PC-3 (cell line): ENCODE measurements around the gene OSBPL1A.

Experiments
- EZH2 ChIP-seq: fragments of 300-600 bp; sonication (generic); IDR thresholded peaks from one replicate; pipeline ENCODE4 v1.6.1; 2017; ENCODE audit warnings: antibody characterized with exemption, mild to moderate bottlenecking, low read length; ENCODE audit not compliant: unreplicated experiment
- EZH2phosphoT487 ChIP-seq: fragments of 300-600 bp; sonication (generic); IDR thresholded peaks from 2 replicates; pipeline ENCODE4 v1.6.1; 2018; ENCODE audit warnings: mild to moderate bottlenecking, antibody characterized with exemption, low read length, borderline replicate concordance
- TF ChIP-seq, protein P1 (sequence below): fragments of 300-600 bp; sonication (generic); conservative IDR thresholded peaks from 2 replicates; pipeline ENCODE4 v1.5.1; 2017; ENCODE audit warnings: antibody characterized with exemption, low read depth, mild to moderate bottlenecking, low read length

DNA sequence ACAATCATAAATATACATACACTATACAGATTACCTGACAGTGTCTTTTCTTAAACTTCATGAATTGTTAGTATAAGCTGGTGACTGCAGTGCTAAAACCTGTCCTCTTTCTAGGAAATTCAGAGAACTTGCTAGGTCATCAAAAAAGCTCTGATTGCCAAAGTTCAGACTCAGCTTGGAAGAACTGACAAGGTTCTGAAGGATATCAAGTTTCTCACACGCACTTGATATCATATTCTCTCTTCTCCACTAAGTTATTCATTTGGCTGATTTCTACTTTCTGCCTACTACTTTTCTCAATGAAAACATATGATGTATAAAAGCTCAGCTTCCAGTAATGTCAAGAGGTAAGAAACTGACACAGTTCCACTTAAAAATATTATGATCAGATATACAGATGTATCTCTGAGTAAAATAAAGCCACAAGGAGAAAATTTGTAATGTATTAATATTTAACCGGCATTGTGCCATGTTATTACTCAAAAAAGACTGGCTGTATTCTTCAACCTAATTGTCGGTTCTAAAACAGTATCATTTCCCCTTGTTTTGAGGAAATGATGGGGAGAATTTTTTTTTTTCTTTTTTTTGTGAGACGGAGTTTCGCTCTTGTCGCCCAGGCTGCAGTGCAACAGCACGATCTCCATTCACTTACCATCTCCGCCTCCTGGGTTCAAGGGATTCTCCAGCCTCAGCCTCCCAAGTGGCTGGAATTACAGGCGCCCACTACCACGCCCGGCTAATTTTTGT, 2.4 kb downstream of the OSBPL1A start:
- no peak for TF ChIP-seq EZH2phosphoT487
- TF ChIP-seq, protein P1, sequence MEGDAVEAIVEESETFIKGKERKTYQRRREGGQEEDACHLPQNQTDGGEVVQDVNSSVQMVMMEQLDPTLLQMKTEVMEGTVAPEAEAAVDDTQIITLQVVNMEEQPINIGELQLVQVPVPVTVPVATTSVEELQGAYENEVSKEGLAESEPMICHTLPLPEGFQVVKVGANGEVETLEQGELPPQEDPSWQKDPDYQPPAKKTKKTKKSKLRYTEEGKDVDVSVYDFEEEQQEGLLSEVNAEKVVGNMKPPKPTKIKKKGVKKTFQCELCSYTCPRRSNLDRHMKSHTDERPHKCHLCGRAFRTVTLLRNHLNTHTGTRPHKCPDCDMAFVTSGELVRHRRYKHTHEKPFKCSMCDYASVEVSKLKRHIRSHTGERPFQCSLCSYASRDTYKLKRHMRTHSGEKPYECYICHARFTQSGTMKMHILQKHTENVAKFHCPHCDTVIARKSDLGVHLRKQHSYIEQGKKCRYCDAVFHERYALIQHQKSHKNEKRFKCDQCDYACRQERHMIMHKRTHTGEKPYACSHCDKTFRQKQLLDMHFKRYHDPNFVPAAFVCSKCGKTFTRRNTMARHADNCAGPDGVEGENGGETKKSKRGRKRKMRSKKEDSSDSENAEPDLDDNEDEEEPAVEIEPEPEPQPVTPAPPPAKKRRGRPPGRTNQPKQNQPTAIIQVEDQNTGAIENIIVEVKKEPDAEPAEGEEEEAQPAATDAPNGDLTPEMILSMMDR = no peak
- TF ChIP-seq EZH2 = no peak
